GM19467 (cell line): ENCODE data around the gene OGN.

Experiments
- ATAC-seq: cut with Tn5 transposase; IDR thresholded peaks from one replicate; pipeline ENCODE4 v1.9.1; 2021; ENCODE audit warnings: mild to moderate bottlenecking, moderate library complexity; ENCODE audit not compliant: unreplicated experiment

OGN gene

DNA sequence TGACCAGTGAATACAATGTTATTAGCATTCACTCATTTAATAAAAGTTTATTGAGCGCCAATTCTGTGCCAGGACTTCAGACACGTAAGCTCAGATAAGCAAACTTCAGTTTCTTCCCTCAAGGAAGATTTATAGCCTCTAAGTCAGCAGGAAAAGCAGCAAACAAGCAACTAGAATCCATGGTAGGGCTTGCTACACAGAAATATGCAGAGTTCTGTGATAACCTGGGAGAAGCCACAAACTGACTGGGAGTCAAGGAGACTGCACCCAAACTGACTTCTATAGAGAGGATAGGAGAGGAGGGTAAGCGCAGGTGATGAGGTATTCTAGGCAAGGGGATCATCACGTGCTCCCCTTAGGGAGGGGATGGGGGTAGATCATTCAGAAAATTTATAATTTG lies 1.4 kb upstream of the OGN start:
- no peak for ATAC-seq

DNA sequence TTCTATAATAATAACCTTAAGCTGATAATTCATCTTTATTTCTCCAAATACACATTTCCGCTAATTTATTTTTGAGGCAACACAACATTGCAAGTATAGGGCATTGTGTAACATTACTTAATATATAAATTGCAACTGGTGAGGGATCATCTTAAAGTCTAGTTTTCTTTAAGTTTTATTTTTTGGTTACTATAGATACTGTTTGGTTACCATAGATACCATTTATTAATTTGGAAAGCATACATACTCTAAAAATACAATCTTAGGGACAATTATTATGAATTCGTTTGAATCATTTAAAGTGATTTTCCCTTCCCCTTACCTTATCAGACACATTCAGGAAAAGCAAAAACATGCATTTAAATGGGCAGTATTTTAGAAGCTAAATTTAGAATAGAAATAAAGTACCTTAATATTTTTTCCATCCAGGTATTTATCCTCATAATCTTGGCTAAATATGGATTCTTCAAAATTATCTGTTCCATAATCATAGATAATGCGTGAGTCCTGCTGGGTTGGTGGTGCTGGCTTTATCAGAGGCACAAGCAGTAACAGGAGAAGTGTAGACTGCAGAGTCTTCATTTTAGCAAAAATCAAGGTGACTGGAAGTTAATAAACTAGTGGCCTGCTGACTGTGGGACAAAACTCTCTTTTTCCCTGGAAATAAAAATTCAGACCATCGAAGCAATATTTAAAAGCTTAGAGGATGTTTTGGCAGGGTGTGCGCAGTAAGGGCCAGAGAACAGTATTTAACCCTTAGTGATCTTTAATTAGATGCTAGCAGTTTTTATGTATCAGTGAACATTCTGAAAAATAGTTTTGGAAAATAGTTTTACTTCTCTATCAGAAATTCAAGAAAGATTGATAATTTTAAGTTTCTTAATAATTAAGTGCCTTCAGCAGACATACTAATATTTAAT lies 1.3 kb downstream of the OGN start:
- no peak for ATAC-seq

GRCh38 chr9:92402360-92402759 lies 2.0 kb downstream of the OGN start:
- no peak for ATAC-seq

GRCh38 chr9:92397853-92398252 lies 6.5 kb downstream of the OGN start:
- ATAC-seq = no peak

DNA sequence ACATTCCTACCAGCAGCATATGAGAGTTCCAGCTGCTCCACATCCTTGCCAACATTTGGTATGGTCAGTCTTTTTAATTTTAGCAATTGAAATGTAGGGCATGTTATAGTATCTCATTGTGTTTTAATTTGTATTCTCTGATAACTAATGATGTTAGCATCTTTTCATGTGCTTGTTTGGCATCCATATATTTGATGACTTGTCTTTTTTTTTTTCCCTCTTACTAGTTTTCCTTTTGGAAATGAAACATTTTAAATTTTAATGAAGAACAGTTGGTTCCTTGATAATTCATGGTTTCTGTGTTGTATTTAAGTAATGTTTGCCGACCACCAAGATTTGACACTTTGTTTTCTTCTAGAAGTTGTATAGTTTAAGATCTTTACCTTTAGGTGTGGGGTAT lies 8.8 kb downstream of the OGN start:
- ATAC-seq = no peak

GRCh38 chr9:92393686-92394085 lies 10.7 kb downstream of the OGN start:
- ATAC-seq = no peak

DNA sequence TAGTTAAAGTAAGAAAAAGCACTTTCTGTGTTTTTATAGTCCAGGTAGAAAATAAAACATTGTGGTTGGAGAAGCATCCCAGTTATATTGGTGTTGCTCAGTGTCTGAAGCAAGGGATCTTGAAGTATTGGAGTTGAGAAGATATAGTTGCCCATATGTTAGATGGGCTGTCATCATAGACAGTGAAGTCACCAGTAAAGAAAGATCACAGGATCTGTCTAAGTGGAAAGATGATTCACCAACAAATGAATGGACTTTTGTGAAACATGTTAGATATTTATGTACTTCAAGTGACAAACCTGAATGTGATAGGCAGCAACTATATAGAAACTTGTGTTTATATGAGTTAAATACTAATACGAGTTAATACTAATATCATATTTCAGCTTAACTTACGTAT lies 11.7 kb downstream of the OGN start:
- no peak for ATAC-seq

DNA sequence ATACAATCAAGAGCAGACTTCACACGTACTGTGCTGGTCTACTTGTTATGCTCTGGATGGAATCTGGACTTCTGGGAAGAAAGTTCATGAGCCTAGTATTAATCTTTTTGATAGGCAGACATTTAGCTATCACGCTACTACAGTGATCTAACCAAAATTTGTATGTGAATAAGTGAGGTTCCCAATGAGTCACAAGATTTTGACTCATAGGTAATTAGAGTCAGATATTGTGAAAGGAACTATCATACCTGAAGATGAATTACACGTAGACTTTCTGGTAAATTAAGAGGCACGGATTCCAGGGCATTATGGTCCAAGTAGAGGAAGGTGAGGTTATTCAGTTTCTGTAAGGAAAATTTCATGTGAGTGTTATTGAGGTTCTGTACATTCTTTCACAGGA lies 18.4 kb downstream of the OGN start:
- no peak for ATAC-seq

- no peak for ATAC-seq
Measured at GRCh38 chr9:92385477-92385876, 18.9 kb downstream of the OGN start.

GRCh38 chr9:92385001-92385400 lies 19.4 kb downstream of the OGN start:
- ATAC-seq = no peak

DNA sequence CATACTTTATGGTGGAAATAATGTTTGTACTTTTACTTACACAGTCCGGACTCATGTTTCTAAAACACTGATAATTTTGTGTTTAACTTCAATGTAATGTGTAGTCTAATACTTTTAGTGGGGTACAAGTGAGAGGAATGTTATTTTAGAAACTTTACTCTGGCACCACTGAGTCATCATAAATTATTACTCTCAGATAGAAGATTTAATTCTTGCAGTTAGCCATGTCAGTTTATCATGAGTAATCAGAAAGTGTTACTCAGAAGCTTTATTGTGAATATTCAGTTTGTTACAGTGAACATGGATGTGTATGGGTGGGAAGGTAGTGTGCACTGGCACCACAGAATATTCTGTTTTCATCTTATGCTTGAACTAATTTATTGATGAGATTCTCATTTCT lies 20.0 kb downstream of the OGN start:
- ATAC-seq = no peak

GRCh38 chr9:92381775-92382174 lies 22.6 kb downstream of the OGN start:
- ATAC-seq = no peak

DNA sequence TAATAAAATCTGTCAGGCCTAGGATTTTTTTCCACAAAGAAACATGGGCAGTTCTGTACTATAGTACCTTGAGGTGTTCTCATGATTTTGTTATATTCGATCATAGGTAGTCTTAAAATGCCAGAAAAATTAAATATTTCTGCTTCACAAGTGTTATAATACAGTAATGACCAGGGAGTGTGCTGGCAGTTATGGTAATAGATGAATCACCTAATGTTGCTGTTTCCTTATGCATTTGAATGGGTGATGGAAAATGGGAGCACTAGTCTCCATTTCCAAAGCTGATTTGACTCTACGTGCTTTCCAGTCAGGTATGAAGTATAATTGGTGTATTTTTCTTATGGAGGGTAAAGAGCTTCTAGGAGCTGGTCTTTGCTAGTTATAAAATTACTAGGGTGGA lies 23.8 kb downstream of the OGN start:
- ATAC-seq = no peak

GRCh38 chr9:92378865-92379560 lies 25.4 kb downstream of the OGN start:
- no peak for ATAC-seq

GRCh38 chr9:92377876-92378275 lies 26.5 kb downstream of the OGN start:
- no peak for ATAC-seq

DNA sequence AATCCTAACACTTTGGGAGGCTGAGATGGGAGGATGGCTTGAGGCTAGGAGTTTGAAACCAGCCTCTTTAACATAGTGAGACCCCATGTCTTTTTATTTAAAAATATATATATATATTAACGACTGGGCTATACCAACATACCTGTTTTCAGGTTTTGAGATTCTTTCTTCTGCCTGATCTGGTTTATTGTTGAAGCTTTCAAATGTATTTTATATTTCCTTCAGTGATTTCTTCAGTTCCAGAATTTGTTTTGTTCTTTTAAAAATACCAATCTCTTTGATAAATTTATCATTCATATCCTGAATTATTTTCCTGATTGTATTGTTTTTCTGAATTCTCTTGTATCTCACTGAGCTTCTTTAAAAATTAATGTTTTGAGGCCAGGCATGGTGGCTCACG lies 31.2 kb downstream of the OGN start:
- no peak for ATAC-seq

GRCh38 chr9:92369075-92369474 lies 35.3 kb downstream of the OGN start:
- ATAC-seq = no peak

DNA sequence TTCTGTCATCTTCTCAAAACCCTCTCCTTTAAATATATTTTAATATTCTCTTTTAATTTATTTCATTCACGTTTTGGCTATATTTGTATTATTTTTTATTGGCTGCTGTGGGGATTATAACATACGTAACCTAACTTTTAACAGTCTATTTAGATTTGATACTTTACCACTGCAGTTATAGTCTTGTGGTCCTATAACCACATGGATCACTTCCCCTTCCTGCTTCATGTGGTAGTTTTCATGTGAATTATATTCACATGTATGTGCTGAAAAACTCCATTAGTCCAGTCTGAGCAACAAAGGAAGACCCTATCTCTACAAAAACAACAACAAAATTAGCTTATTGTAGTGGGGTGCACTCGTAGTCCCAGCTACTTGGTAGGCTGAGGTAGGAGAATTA lies 44.3 kb downstream of the OGN start:
- no peak for ATAC-seq

- ATAC-seq = no peak
Measured at GRCh38 chr9:92359394-92359995, 44.9 kb downstream of the OGN start.

DNA sequence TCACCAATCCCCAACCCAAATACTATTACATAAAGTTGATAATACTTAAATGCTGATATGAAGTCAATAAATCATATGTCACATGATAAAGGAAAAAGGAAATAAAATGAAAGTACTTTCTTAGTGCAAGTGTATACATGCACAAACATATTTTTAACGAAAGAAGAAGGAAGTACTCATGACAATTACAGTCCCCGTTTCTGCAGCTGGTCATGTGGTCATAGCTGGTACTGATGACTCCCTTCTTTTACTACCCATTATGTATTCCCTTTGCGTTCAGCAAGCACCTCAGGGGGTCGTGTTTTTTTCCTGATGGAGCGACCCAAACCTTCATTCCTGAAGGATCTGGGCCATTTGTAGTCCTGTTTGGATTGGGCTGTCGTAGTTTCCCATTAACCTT lies 51.3 kb downstream of the OGN start:
- ATAC-seq = no peak

DNA sequence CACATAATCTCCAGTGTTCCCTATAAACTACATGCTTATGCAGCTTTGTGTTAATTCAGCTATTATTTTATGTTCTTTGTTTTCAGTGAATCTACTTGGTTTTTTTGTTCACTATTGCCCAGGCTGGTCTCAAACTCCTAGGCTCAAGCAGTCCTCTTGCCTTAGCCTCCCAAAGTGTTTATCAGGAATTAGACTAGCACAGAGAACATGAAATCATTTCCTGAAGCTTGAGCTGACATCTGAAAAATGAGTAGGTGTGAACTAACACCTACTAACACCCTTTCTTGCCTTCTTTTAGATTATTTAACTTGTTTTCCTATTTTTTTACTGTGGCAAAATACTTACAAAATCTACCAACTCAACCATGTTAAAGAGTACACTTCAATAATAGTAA lies 53.6 kb downstream of the OGN start:
- ATAC-seq = no peak
